Endothelial cell (in vitro differentiated cells): ENCODE data around the gene DALRD3. TPM values are rescaled to one million over a fixed set of nuclear protein-coding genes. Genes with fewer than 3 reads are reported as not detected.

Experiments used
- DNase-seq: peaks from one replicate; pipeline ENCODE4 v3.0.0; 2021; ENCODE audit warnings: low spot score
- H3K27ac Mint-ChIP-seq: one replicate; pipeline ENCODE4 v1.8.0; 2021; ENCODE audit warnings: mixed read lengths, inconsistent platforms; ENCODE audit not compliant: unreplicated experiment
- H3K27me3 Mint-ChIP-seq: one replicate; pipeline ENCODE4 v1.8.0; 2021; ENCODE audit warnings: mild to moderate bottlenecking, moderate library complexity, mixed read lengths, inconsistent platforms; ENCODE audit not compliant: unreplicated experiment
- H3K36me3 Mint-ChIP-seq: one replicate; pipeline ENCODE4 v1.8.0; 2021; ENCODE audit warnings: mild to moderate bottlenecking, low read depth, mixed read lengths, inconsistent platforms; ENCODE audit not compliant: unreplicated experiment
- H3K4me1 Mint-ChIP-seq: one replicate; pipeline ENCODE4 v1.8.0; 2021; ENCODE audit warnings: mild to moderate bottlenecking, mixed read lengths, inconsistent platforms; ENCODE audit not compliant: unreplicated experiment
- H3K4me3 Mint-ChIP-seq: one replicate; pipeline ENCODE4 v1.8.0; 2021; ENCODE audit warnings: mild to moderate bottlenecking, mixed read lengths, inconsistent platforms; ENCODE audit not compliant: unreplicated experiment
- H3K9me3 Mint-ChIP-seq: one replicate; pipeline ENCODE4 v1.8.0; 2021; ENCODE audit warnings: mixed read lengths, inconsistent platforms; ENCODE audit not compliant: unreplicated experiment
- CTCF ChIP-seq: fragments of 200-600 bp; sonication (generic); IDR thresholded peaks from one replicate; pipeline ENCODE4 v1.5.0; 2021; ENCODE audit warnings: antibody characterized with exemption; ENCODE audit not compliant: unreplicated experiment
- total RNA-seq: library from RNA; stranded (reverse); fragmentation: NEBNext Ultra II Directional; extraction: Animal tissue kit (Norgen Biotek cat#: 25700); gene quantifications from one replicate; pipeline ENCODE4 v1.2.1, GENCODE V29; 2021; ENCODE audit not compliant: unreplicated experiment

DALRD3 gene
- total RNA-seq, 1 donor from 2014 or later: 27.8 TPM

DNA sequence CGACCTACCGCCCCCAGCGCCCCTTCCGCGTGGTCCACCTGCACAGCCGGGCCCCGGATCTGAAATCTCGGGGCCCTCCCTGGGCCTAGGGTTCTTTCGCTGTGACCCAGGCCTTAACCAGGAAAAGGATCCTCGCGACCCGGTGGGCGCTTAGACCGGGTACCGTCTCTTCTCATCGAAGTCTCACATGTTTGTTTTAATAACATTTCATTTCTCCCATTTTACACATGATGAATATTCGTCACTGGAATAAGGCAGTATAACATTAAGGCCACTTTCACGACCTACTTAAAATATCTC lies 277 bp upstream of the DALRD3 start:
- peaks cover 20% of the 10 kb centered on the region for H3K36me3 Mint-ChIP-seq
- H3K27ac Mint-ChIP-seq: peak overlapping the region; percentile 67
- no peaks in the 10 kb centered on the region for H3K9me3 Mint-ChIP-seq
- TF ChIP-seq CTCF: no peak
- H3K4me1 Mint-ChIP-seq: peaks cover 18% of the 10 kb centered on the region
- H3K27me3 Mint-ChIP-seq: peaks cover 36% of the 10 kb centered on the region
- no peak for DNase-seq
- peak overlapping the region; percentile 93 for H3K4me3 Mint-ChIP-seq

DNA sequence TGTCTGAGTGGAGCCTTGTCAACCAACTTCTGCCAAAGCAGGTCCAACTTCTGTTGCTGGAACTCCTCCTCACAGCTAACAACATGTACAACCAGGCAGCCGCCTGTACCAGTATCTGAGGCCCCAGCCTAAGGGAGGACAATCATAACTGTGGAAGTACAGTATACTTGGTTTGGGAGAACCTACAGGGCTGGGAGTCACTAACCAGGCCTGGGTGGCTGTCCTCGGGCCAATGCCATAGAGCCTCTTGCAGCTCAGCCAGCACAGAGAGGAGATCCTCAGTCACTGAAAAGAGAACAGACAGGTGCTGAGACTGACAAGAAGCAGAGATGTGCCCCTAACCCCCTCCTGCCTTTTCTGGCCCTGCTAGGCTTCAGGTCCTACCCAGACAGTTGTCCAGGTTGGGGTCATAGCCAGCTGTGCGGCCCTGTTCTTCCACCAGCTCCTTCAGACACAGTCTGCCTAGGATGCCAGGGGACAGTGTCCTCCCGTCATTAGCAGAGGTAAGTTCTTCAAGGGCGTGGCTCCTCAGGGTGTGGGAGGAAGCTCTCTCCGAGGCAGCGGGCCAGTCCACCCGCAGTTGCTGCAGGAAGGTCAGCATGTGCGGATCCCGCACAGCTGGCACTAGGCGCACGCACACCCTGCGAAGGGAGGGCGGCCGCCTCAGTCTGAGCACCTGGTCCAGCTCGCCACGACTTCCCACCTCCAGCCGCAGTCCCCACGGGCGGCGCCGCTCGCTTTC lies 980 bp downstream of the DALRD3 start:
- Mint-ChIP-seq H3K9me3 (no peaks in the 10 kb centered on the region), H3K27ac (peak overlapping the region; percentile 18), H3K4me1 (peaks cover 11% of the 10 kb centered on the region), H3K36me3 (peaks cover 15% of the 10 kb centered on the region), H3K27me3 (peaks cover 32% of the 10 kb centered on the region), H3K4me3 (peak overlapping the region; percentile 69)
- no peak for DNase-seq
- no peak for TF ChIP-seq CTCF

- Mint-ChIP-seq H3K27me3 (peaks cover 32% of the 10 kb centered on the region), H3K9me3 (no peaks in the 10 kb centered on the region), H3K27ac (peak overlapping the region; percentile 18), H3K4me3 (peak overlapping the region; percentile 67), H3K4me1 (peaks cover 10% of the 10 kb centered on the region), H3K36me3 (peaks cover 21% of the 10 kb centered on the region)
- DNase-seq: no peak
- TF ChIP-seq CTCF: no peak
Observed at GRCh38 chr3:49016414-49017228, 1.8 kb downstream of the DALRD3 start.

DNA sequence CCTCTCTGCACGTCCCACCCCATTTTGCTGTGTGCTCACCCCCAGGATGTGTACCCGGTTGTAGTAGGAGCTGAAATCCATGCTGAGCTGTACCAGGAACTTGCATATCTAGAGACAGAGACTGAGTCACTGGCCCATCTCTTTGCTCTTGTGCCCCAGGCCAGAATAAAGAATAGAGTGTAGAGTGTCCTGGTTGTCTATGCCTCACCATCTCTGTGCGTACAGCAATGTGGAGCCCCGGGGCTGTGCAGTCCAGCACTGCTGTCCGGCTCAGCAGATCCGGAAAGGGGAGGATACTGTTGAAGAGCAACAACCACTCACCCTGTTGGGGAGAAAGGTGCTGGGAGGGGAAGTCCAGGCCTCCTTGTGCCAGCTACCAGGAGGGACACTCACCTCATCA lies 2.6 kb downstream of the DALRD3 start:
- H3K27me3 Mint-ChIP-seq: peaks cover 32% of the 10 kb centered on the region
- peaks cover 25% of the 10 kb centered on the region for H3K36me3 Mint-ChIP-seq
- H3K27ac Mint-ChIP-seq: no peak overlapping the region
- no peak for DNase-seq
- H3K9me3 Mint-ChIP-seq: no peaks in the 10 kb centered on the region
- H3K4me1 Mint-ChIP-seq: peaks cover 10% of the 10 kb centered on the region
- H3K4me3 Mint-ChIP-seq: peak overlapping the region; percentile 62
- no peak for TF ChIP-seq CTCF

DNA sequence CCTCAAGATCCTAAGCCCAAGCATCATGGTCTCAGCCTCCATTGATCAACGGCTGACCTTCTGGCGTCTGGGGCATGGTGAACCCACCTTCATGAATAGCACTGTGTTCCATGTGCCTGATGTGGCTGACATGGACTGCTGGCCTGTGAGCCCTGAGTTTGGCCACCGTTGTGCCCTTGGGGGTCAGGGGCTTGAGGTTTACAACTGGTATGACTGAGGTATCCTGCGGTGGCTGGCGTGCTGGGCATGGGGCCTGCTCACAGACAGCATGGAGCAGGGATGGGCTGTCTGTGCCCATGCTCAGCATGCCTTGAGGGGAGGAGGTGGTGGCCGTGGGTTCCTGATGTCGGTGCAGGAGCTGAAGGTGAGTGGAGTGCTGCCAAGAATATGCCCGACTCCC lies 3.3 kb downstream of the DALRD3 start:
- Mint-ChIP-seq H3K4me3 (peak overlapping the region; percentile 27), H3K36me3 (peaks cover 25% of the 10 kb centered on the region), H3K9me3 (no peaks in the 10 kb centered on the region), H3K27me3 (peaks cover 31% of the 10 kb centered on the region), H3K27ac (no peak overlapping the region), H3K4me1 (peaks cover 9% of the 10 kb centered on the region)
- DNase-seq: no peak
- no peak for TF ChIP-seq CTCF
